Urinary bladder (tissue), 4 donors: ENCODE data around the gene RETREG2. TPM values are rescaled to one million over a fixed set of nuclear protein-coding genes. Genes with fewer than 3 reads are reported as not detected.

ENCODE experiments used
- DNase-seq: peaks from one replicate; pipeline ENCODE4 v3.0.0-alpha.2; 2015; ENCODE audit errors: extremely low spot score
- H3K27ac ChIP-seq: one replicate; pipeline ENCODE4 v1.5.1; 2013; ENCODE audit warnings: low read depth, mild to moderate bottlenecking, moderate library complexity
- H3K36me3 ChIP-seq: one replicate; pipeline ENCODE4 v1.6.1; 2013; ENCODE audit warnings: mild to moderate bottlenecking, moderate library complexity; ENCODE audit not compliant: insufficient read depth
- H3K4me1 ChIP-seq: one replicate; pipeline ENCODE4 v1.6.1; 2013; ENCODE audit warnings: mild to moderate bottlenecking, moderate library complexity; ENCODE audit not compliant: insufficient read depth
- H3K4me3 ChIP-seq: one replicate; pipeline ENCODE4 v1.5.1; 2013; ENCODE audit warnings: low read depth, low read length
- WGBS: extraction: QIAGEN DNeasy Blood & Tissue Kit; methylation state at CpG from one replicate; pipeline ENCODE4 v1.1.7; 2013; 5-methylcytosine and 5-hydroxymethylcytosine counted together
- polyA plus RNA-seq: library from polyadenylated mRNA; stranded (reverse); fragments of 200-250 nt; gene quantifications from one replicate; pipeline ENCODE4 v1.2.3, GENCODE V29; 2013
- total RNA-seq: library from RNA; depleted of rRNA; stranded (reverse); fragments of >200 nt; gene quantifications from one replicate; pipeline ENCODE4 v1.2.3, GENCODE V29; 2014
- donor health status: healthy with polysubstance abuse.
- donor health status: healthy.

RETREG2 gene, protein sequence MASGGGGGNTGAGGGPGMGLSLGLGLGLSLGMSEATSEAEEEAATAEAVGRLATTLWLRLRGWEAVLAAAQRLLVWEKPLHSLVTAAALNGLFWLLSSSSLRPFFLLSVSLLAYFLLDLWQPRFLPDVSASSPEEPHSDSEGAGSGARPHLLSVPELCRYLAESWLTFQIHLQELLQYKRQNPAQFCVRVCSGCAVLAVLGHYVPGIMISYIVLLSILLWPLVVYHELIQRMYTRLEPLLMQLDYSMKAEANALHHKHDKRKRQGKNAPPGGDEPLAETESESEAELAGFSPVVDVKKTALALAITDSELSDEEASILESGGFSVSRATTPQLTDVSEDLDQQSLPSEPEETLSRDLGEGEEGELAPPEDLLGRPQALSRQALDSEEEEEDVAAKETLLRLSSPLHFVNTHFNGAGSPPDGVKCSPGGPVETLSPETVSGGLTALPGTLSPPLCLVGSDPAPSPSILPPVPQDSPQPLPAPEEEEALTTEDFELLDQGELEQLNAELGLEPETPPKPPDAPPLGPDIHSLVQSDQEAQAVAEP
- total RNA-seq (34.7 TPM), polyA plus RNA-seq (65.4 TPM)

DNA sequence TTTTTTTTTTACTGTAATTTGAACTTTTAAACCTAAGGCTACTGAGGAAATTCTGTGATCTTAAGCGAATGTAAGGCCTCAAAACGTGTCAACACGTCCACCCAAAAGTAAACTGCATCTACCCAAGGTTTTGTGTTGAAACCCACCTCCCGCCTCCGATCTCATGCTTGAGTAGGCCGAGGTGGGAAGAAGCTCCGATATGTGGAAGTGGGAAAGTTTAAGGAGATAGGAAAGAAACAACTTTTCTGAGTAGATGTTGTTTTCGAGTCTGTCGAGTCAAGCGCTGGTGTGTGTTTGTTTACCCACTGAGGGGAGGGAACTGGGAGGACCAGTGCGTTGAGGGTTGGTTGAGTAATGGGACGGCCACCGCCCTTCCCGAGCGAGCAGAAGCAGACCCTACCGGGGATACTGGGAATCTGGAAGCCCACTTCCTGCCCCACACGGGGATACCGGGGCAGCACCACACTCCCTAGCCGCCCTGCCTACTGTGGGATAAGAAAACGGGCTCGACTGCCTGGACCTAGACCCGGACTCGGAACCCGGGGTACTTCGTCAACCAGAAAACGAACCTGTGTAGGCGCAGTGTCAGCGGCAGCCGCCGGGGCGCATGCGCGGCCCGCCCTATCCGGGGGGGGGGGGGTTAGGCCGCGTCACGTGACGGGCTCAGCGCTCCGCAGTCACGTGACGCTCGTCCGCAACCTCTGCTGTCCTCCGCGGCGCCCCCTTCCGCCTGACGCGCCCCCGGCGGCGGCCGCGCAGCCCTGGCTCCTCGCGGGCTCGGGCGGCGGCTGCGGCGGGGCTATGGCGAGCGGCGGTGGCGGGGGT lies at the start of gene RETREG2:
RETREG2 (plus strand) TSS at position 724 of the 825 bp plus-strand sequence; CDS start at position 802, 78 bp downstream.
- WGBS: under 1% methylated on average over 67 of the region's 67 CpGs

DNA sequence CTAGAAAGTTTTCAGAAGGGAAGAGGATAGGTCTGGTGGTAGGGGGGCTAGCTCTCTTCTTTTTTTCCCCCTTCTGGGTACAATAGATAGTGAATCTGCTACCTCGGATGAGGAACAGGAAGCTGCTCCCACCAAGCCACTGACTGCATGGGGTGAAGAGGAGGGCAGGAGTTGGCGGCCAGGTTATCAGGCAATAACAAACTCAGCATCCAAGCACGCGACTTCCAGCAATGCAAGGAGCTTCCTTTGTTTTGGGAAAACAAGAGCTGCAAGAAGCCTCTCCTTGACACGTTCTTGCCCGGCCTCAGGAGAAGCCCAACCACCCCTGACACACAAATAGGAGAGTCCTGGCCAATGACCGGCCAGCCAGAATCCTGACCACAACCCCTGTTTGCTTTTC lies 49.7 kb upstream of the RETREG2 start:
- 80% methylated on average over 7 of the region's 7 CpGs for WGBS
- DNase-seq: no peak
- Histone ChIP-seq H3K4me1 (no peaks in the 10 kb centered on the region), H3K4me3 (no peak overlapping the region), H3K27ac (no peak overlapping the region), H3K36me3 (no peaks in the 10 kb centered on the region)

More for the DNA sequence above, at the start of gene RETREG2:
- Histone ChIP-seq H3K27ac (peak within 1 kb of the TSS; percentile 100), H3K4me1 (no peaks in the 10 kb centered on the region), H3K4me3 (peak within 1 kb of the TSS; percentile 82), H3K36me3 (peaks cover 8% of the 10 kb centered on the region)
- DNase-seq: peak; percentile 87

DNA sequence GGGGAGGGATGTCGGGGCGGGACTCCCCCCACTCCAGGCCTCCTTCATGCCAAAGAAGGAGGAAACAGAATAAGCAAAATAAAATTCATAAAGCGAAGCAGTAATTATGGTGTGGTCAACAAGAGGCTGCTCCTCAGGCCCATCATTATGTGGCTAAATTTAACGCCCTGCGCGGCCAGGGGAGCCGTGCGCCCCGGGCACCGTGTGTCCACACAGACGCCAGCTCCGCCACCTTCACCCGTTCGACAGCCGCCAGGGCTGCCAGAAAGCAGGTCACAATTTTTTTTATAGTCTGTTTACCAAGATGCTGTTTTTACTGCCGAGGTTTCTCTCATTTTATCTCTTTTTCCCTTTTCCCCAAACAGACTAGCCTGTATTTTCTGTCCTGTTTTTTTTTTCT lies 48.5 kb upstream of the RETREG2 start:
- no peak for DNase-seq
- no peaks in the 10 kb centered on the region for H3K36me3 ChIP-seq
- WGBS: 91% methylated on average over 16 of the region's 16 CpGs
- H3K4me1 ChIP-seq: no peaks in the 10 kb centered on the region
- no peak overlapping the region for H3K4me3 ChIP-seq
- no peak overlapping the region for H3K27ac ChIP-seq

DNA sequence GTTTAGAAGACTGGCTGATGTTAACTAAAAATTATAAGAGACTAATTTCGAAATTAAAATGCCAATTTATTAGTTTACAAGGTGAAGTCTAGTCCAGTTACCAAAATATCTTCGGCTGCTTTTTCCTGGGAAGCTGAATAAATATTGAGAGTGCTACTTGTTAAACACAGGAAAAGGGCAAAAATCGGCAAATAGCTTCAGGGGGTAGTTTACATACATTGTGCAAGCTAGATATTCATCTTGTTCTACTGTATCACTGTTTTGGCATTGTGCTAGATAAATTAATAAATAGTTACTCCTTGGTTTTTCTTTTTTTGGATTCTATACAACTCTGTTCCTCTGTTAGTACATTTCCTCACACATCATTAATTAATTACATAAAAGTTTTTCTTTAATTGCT lies 46.7 kb upstream of the RETREG2 start:
- no peak overlapping the region for H3K4me3 ChIP-seq
- H3K4me1 ChIP-seq: no peaks in the 10 kb centered on the region
- H3K36me3 ChIP-seq: no peaks in the 10 kb centered on the region
- no peak overlapping the region for H3K27ac ChIP-seq
- WGBS: 77% methylated on average over 3 of the region's 3 CpGs
- no peak for DNase-seq

DNA sequence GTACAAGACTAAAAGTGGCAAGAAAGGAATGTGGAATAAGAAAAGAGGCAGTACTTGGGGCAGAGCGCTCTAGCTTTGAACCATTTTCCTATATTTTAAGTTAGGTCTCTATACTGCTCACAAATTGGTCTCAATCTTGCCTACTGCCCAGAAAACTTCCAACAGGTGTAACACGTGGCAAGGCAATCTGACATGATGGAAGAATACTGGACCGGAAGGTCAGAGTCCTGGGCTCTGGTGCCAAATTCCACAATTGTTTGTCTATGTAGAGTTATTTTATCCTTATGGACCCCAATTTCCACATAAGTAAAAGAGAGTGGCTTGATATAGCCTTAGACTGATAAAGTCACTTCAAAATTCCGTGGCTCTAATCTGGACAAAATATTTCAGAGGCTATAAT lies 46.3 kb upstream of the RETREG2 start:
- Histone ChIP-seq H3K36me3 (no peaks in the 10 kb centered on the region), H3K27ac (no peak overlapping the region), H3K4me1 (no peaks in the 10 kb centered on the region), H3K4me3 (no peak overlapping the region)
- WGBS: 84% methylated on average over 4 of the region's 4 CpGs
- no peak for DNase-seq

DNA sequence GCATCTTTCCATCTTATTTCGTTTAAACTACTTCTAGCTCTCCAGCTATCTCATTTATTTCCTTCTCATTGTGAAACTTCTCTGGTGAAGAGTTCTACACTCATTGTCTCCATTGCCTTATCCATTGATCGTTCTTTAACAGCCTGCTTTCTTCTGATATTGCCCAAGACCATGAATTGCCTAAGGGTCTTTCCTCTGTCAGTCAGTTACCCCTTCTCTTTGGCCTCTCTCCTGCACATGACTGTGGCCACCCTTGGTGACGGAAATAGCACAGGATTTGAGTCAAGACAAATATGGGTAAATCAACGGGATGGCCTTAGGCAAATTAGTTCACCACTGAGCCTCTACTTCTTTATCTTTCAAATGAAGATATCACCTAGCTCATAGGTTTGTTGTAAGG lies 44.1 kb upstream of the RETREG2 start:
- H3K36me3 ChIP-seq: no peaks in the 10 kb centered on the region
- no peaks in the 10 kb centered on the region for H3K4me1 ChIP-seq
- DNase-seq: no peak
- WGBS: 91% methylated on average over 4 of the region's 4 CpGs
- no peak overlapping the region for H3K4me3 ChIP-seq
- no peak overlapping the region for H3K27ac ChIP-seq

DNA sequence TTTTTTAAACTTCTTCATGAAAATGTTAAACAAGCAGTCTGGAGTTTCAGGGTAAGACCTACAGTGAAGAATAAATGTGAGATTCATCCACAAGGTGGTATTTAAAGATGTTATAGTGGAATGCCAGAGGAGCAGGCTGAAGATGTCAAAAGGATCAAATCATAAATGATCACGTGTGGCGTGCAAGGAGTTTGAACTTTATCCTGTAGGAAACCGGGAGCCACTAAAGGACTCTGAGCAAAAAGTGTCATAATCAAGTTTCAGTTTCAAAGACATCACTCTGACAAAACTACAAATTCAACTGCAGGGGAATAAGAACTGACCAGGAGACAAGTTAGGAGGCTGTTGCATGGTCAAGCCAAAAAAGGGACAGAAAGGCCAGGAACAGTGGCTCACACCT lies 37.4 kb upstream of the RETREG2 start:
- Histone ChIP-seq H3K4me3 (no peak overlapping the region), H3K36me3 (peaks cover 11% of the 10 kb centered on the region), H3K27ac (no peak overlapping the region), H3K4me1 (no peaks in the 10 kb centered on the region)
- no peak for DNase-seq
- WGBS: 91% methylated on average over 3 of the region's 3 CpGs

DNA sequence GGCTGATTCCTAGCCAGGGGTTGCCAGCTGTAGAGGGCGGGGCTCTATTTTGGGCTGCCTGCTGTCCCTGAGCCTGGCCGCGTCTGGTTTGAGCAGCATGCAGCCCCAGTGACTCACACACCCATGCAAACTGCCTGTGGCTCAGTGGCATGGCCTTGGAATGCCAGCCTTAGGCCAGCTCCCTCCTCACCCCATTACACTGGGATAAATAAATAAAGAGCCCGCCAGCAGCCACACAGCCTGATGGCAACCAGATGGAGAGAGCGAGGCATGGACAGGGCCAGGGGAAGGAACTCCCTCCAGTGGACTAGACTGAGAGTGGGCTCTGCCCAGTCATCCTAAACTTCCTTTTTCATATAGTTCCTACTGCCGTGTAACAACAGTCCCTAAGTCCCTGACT lies 35.7 kb upstream of the RETREG2 start:
- H3K36me3 ChIP-seq: peaks cover 14% of the 10 kb centered on the region
- H3K4me3 ChIP-seq: no peak overlapping the region
- no peak for DNase-seq
- no peak overlapping the region for H3K27ac ChIP-seq
- WGBS: 87% methylated on average over 6 of the region's 6 CpGs
- H3K4me1 ChIP-seq: no peaks in the 10 kb centered on the region

DNA sequence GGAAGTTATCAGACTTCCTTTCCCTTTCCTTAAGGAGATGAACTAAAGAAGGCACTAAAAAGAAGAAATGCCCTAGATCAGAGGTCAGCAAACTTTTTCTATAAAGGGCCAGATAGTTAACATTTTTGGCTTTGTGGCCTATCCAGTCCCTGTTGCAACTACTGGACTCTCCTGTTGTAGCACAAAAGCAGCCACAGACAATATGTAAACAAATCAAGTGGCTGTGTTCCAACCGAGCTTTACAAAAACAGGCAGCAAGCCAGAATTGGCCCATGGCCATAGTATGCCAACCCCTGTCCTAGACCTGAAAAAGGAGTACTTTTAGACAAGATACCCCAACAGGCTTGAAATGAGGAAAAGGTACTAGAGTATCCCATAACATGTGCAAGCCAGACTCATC lies 28.4 kb upstream of the RETREG2 start:
- Histone ChIP-seq H3K36me3 (peaks cover 7% of the 10 kb centered on the region), H3K4me3 (no peak overlapping the region), H3K4me1 (no peaks in the 10 kb centered on the region), H3K27ac (no peak overlapping the region)
- WGBS: 9% methylated on average over 1 of the region's 1 CpG
- no peak for DNase-seq

DNA sequence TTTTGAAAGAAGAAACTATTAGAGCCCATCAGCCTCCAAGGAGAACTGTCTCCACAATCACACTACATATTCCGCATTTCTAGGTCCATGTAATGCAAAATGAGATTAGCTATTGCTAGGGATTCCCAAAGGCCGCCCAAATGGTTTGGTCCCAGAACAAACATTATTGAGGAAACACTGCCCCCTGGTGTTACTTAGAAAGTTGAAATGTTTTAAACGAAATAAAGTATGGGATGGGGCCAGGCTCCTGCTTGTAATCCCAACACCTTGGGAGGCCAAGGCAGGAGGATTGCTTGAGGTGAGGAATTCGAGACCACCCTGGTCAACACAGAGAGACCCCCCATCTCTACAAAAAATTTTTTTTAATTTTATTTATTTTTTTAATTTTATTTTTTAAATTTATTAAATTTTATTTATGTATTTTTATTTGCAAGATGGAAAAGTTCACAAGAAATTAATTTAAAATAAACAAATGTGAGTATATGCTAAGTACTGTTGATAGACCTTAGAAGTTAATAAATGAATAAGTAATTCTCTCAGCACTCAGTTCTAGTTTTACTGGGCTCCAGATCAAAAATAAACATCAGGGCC lies 22.9 kb upstream of the RETREG2 start:
- 13% methylated on average over 4 of the region's 4 CpGs for WGBS
- H3K36me3 ChIP-seq: peaks cover 2% of the 10 kb centered on the region
- DNase-seq: peak; percentile 66

DNA sequence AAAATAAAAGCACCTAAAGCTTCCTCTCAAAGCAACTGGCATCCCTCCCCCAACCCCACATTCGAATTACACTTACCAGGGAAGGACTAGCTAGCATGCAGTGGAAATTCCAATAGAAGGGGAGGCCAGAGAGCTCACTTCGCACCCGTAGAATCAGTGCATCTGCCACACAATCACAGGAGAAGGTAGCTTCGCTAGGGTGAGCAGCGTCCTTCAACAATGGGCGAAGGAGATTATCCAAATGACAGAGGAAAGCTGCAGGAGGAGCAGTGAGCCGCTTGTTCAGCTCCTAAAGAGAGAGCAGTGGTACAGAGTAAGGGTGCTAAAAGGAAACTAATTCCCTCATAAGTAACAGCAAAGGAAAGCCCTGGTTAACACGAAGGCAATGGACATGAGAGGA lies 20.7 kb upstream of the RETREG2 start:
- Histone ChIP-seq H3K4me1 (no peaks in the 10 kb centered on the region), H3K27ac (no peak overlapping the region), H3K4me3 (no peak overlapping the region), H3K36me3 (peaks cover 2% of the 10 kb centered on the region)
- 90% methylated on average over 8 of the region's 8 CpGs for WGBS
- DNase-seq: no peak

More for the DNA sequence above, 22.9 kb upstream of the RETREG2 start:
- Histone ChIP-seq H3K4me3 (no peak overlapping the region), H3K27ac (no peak overlapping the region), H3K4me1 (no peaks in the 10 kb centered on the region)

DNA sequence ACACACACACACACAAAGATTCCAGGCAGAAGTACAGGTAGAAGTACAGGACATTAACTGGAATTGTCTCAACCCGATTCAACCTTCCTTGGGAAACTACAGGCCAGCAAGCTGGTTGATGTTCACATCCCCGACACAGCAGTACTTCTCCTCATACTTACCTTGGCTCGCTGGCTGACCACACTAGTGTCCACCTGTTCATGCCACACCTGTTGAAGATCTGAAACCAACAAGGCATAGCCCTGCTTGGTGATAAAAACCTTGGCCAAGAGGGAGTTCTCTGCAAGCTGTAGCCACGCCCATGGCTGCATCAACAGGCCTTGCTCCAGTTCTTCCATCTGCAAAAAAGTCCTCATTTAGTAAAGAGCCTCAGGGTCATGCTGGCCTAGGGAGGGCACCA lies 20.1 kb upstream of the RETREG2 start:
- Histone ChIP-seq H3K27ac (no peak overlapping the region), H3K36me3 (peaks cover 2% of the 10 kb centered on the region), H3K4me1 (no peaks in the 10 kb centered on the region), H3K4me3 (no peak overlapping the region)
- no peak for DNase-seq
- WGBS: 97% methylated on average over 4 of the region's 4 CpGs

DNA sequence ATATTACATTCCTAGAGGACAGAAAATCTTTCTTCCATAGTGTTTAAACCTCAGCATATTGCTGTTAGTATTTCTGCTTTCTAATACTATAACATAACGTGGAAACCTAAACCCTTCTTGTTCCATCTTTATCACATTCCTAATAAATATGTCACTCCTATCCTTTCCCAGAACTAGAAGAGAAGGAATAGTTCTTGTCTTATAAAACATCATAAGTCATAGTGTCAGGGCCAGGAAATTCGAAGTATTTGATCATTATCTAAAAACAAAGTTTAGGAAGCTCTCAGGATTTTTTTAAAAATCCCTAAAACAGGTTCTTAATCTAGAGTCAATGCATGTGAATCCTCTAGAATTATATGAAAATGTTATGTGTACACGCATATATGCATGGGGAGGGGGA lies 19.5 kb upstream of the RETREG2 start:
- WGBS: 76% methylated on average over 3 of the region's 3 CpGs
- H3K36me3 ChIP-seq: peaks cover under 1% of the 10 kb centered on the region
- no peak overlapping the region for H3K4me3 ChIP-seq
- DNase-seq: no peak
- no peak overlapping the region for H3K27ac ChIP-seq
- H3K4me1 ChIP-seq: no peaks in the 10 kb centered on the region
